HG03378 (cell line): ENCODE data around the gene GUCA2A.
"Not testable (repeated sequence)": the region's sequence is repeated elsewhere in the genome, so short reads cannot be mapped to it uniquely, and the experiment has no call there.

ENCODE experiments used
- ATAC-seq: cut with Tn5 transposase; IDR thresholded peaks from one replicate; pipeline ENCODE4 v1.9.1; 2021; ENCODE audit warnings: mild to moderate bottlenecking, moderate library complexity; ENCODE audit not compliant: unreplicated experiment

The GUCA2A gene

GRCh38 chr1:42164551-42165420, at the start of gene GUCA2A:
GUCA2A (minus strand) TSS chr1:42164745; CDS start chr1:42164712, 33 bp downstream.
- no peak for ATAC-seq

- no peak for ATAC-seq
Measured at GRCh38 chr1:42211224-42211623, 46.7 kb upstream of the GUCA2A start.

- ATAC-seq: no peak
Measured at GRCh38 chr1:42210421-42211133, 46.0 kb upstream of the GUCA2A start.

- ATAC-seq: no peak
Measured at GRCh38 chr1:42209526-42210251, 45.1 kb upstream of the GUCA2A start.

- not testable (repeated sequence) for ATAC-seq
Measured at GRCh38 chr1:42206930-42207329, 42.4 kb upstream of the GUCA2A start.

- no peak for ATAC-seq
Measured at GRCh38 chr1:42206164-42206563, 41.6 kb upstream of the GUCA2A start.

- ATAC-seq: no peak
Measured at GRCh38 chr1:42201986-42202385, 37.4 kb upstream of the GUCA2A start.

GRCh38 chr1:42198251-42198650, 33.7 kb upstream of the GUCA2A start:
- ATAC-seq: no peak

GRCh38 chr1:42195841-42196240, 31.3 kb upstream of the GUCA2A start:
- no peak for ATAC-seq

- no peak for ATAC-seq
Measured at GRCh38 chr1:42192106-42192505, 27.6 kb upstream of the GUCA2A start.

- no peak for ATAC-seq
Measured at GRCh38 chr1:42191319-42191718, 26.8 kb upstream of the GUCA2A start.

GRCh38 chr1:42189931-42190853, 25.6 kb upstream of the GUCA2A start:
- ATAC-seq: no peak

- ATAC-seq: no peak
Measured at GRCh38 chr1:42186152-42186551, 21.6 kb upstream of the GUCA2A start.

- no peak for ATAC-seq
Measured at GRCh38 chr1:42184616-42185015, 20.1 kb upstream of the GUCA2A start.

GRCh38 chr1:42183957-42184268, 19.4 kb upstream of the GUCA2A start:
- ATAC-seq: no peak

- no peak for ATAC-seq
Measured at GRCh38 chr1:42183210-42183956, 18.8 kb upstream of the GUCA2A start.

- ATAC-seq: no peak
Measured at GRCh38 chr1:42181687-42182086, 17.1 kb upstream of the GUCA2A start.

- no peak for ATAC-seq
Measured at GRCh38 chr1:42179900-42180329, 15.4 kb upstream of the GUCA2A start.

- ATAC-seq: no peak
Measured at GRCh38 chr1:42179275-42179674, 14.7 kb upstream of the GUCA2A start.

GRCh38 chr1:42178249-42178648, 13.7 kb upstream of the GUCA2A start:
- no peak for ATAC-seq
